NB4 (cell line): ENCODE results near the gene ASB1.

Source experiments
- DNase-seq: peaks from one replicate; pipeline ENCODE4 v3.0.0; 2010; ENCODE audit warnings: low read depth
- H3K4me3 ChIP-seq: one replicate; pipeline ENCODE4 v1.5.1; 2011; ENCODE audit warnings: mild to moderate bottlenecking, low read depth, low read length, moderate library complexity
- MYC ChIP-seq: IDR thresholded peaks from 2 replicates; pipeline ENCODE4 v1.6.1; 2011; ENCODE audit warnings: low read depth, low read length
- POLR2A ChIP-seq: IDR thresholded peaks from 2 replicates; pipeline ENCODE4 v1.6.1; 2011; ENCODE audit warnings: mild to moderate bottlenecking; ENCODE audit not compliant: insufficient read length; ENCODE audit errors: extremely low read depth
- TF ChIP-seq, protein P1 (sequence below): IDR thresholded peaks from 2 replicates; pipeline ENCODE4 v1.6.1; 2011; ENCODE audit warnings: low read depth, low read length
- TF ChIP-seq, protein P2 (sequence below): IDR thresholded peaks from one replicate; pipeline ENCODE4 v1.5.1; 2012; ENCODE audit warnings: low read depth, low read length

ASB1 gene

DNA sequence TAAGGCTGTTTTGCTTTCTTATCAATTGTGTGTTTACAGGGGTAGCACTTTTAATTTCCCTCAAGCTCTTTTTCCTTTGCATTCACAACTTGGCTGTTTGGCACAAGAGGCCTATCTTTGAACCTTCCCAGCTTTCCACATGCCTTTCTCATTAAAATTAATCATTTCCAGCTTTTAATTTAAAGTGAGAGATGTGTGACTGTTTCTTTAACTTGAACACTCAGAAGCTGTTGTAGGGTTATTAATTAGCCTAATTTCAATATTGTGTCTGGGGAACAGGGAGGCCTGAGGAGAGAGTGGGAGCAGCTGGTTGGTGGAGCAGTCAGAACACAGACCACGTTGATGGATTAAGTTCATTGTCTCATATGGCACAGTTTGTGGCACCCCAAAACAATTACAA is 4.7 kb downstream of the ASB1 start:
- TF ChIP-seq, protein P1, sequence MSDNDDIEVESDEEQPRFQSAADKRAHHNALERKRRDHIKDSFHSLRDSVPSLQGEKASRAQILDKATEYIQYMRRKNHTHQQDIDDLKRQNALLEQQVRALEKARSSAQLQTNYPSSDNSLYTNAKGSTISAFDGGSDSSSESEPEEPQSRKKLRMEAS, result no peak
- no peak for TF ChIP-seq MYC
- TF ChIP-seq POLR2A, result no peak
- TF ChIP-seq, protein P2, sequence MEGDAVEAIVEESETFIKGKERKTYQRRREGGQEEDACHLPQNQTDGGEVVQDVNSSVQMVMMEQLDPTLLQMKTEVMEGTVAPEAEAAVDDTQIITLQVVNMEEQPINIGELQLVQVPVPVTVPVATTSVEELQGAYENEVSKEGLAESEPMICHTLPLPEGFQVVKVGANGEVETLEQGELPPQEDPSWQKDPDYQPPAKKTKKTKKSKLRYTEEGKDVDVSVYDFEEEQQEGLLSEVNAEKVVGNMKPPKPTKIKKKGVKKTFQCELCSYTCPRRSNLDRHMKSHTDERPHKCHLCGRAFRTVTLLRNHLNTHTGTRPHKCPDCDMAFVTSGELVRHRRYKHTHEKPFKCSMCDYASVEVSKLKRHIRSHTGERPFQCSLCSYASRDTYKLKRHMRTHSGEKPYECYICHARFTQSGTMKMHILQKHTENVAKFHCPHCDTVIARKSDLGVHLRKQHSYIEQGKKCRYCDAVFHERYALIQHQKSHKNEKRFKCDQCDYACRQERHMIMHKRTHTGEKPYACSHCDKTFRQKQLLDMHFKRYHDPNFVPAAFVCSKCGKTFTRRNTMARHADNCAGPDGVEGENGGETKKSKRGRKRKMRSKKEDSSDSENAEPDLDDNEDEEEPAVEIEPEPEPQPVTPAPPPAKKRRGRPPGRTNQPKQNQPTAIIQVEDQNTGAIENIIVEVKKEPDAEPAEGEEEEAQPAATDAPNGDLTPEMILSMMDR, result no peak
- no peak for DNase-seq
- H3K4me3 ChIP-seq, result no peak overlapping the region

- peak; percentile 22 for DNase-seq
- no peak for TF ChIP-seq MYC
- no peak for TF ChIP-seq POLR2A
- TF ChIP-seq, protein P2, result no peak
- TF ChIP-seq, protein P1, result no peak
- no peak overlapping the region for H3K4me3 ChIP-seq
Observed at GRCh38 chr2:238433300-238433915, 6.7 kb downstream of the ASB1 start.

- H3K4me3 ChIP-seq, result no peak overlapping the region
- no peak for DNase-seq
- TF ChIP-seq POLR2A (no peak), MYC (no peak)
- TF ChIP-seq, protein P2, result no peak
- TF ChIP-seq, protein P1, result no peak
Observed at GRCh38 chr2:238433941-238434845, 7.5 kb downstream of the ASB1 start.

GRCh38 chr2:238434846-238435751 is 8.4 kb downstream of the ASB1 start:
- TF ChIP-seq, protein P2, result no peak
- TF ChIP-seq MYC, result no peak
- DNase-seq, result no peak
- no peak overlapping the region for H3K4me3 ChIP-seq

GRCh38 chr2:238435752-238436096 is 9.0 kb downstream of the ASB1 start:
- no peak for TF ChIP-seq POLR2A
- TF ChIP-seq, protein P2, result no peak
- TF ChIP-seq, protein P1, result no peak
- no peak for DNase-seq
- no peak overlapping the region for H3K4me3 ChIP-seq
